Left ventricle myocardium inferior (tissue), 1 donor: Measurements from ENCODE around the gene BOK. TPM values are rescaled to one million over a fixed set of nuclear protein-coding genes. Genes with fewer than 3 reads are reported as not detected.
"Not testable (repeated sequence)": the region's sequence is repeated elsewhere in the genome, so short reads cannot be mapped to it uniquely, and the experiment has no call there.

ENCODE experiments used
- DNase-seq: peaks from one replicate; pipeline ENCODE4 v3.0.0-alpha.2; 2020
- H3K27ac ChIP-seq: fragments of 200-600 bp; replicated peaks from 2 replicates; pipeline ENCODE4 v1.8.0; 2021
- H3K27me3 ChIP-seq: fragments of 200-600 bp; 2 replicates; pipeline ENCODE4 v1.8.0; 2021; ENCODE audit warnings: low read depth
- H3K36me3 ChIP-seq: fragments of 200-600 bp; 2 replicates; pipeline ENCODE4 v1.8.0; 2021
- H3K4me1 ChIP-seq: fragments of 200-600 bp; 2 replicates; pipeline ENCODE4 v1.8.0; 2021
- H3K4me3 ChIP-seq: fragments of 200-600 bp; 2 replicates; pipeline ENCODE4 v1.8.0; 2021; ENCODE audit warnings: mild to moderate bottlenecking, moderate library complexity
- H3K9me3 ChIP-seq: fragments of 200-600 bp; replicated peaks from 2 replicates; pipeline ENCODE4 v1.8.0; 2021
- CTCF ChIP-seq: fragments of 200-600 bp; IDR thresholded peaks from 2 replicates; pipeline ENCODE4 v1.8.0; 2021; ENCODE audit warnings: antibody characterized with exemption, mild to moderate bottlenecking, borderline replicate concordance
- intact Hi-C: fragments of 100-400 bp; cut with micrococcal nuclease; formaldehyde crosslinking; loops from one replicate; pipeline ENCODE4 v1.11.0; 2022
- total RNA-seq: library from RNA; stranded (reverse); fragmentation: NEBNext Ultra II Directional; extraction: Animal tissue kit (Norgen Biotek cat#: 25700); gene quantifications from one replicate; pipeline ENCODE4 v1.2.1, GENCODE V29; 2021
- donor health status: DM: no; HTN: yes; CAD: no; lungs with severe emphysema.

The BOK gene
- total RNA-seq, 1 donor from 2014 or later, result 2.4 TPM

DNA sequence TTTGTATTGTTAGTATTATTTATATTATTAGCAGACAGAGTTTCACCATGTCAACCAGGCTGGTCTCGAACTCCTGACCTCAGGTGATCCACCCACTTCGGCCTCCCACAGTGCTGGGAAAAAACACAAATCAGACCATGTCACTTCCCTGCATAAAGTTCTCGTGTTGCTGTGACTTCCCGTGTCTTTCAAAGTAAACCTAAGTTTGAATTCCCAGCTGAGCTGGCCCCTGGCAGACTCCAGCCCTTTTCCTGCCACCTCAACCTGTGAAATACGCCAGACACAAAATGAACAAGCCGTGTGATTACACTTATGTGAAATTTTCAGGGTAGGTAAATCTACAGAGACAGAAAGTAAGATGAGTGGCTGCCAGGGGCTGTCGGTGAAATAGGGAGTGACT lies 7.9 kb downstream of the BOK start:
- Histone ChIP-seq H3K27me3 (no peaks in the 10 kb centered on the region), H3K27ac (no peak overlapping the region), H3K9me3 (no peaks in the 10 kb centered on the region), H3K4me1 (peaks cover 32% of the 10 kb centered on the region), H3K36me3 (no peaks in the 10 kb centered on the region), H3K4me3 (no peak overlapping the region)
- no peak for DNase-seq
- no peak for TF ChIP-seq CTCF
- intact Hi-C loops, result no loop called here

DNA sequence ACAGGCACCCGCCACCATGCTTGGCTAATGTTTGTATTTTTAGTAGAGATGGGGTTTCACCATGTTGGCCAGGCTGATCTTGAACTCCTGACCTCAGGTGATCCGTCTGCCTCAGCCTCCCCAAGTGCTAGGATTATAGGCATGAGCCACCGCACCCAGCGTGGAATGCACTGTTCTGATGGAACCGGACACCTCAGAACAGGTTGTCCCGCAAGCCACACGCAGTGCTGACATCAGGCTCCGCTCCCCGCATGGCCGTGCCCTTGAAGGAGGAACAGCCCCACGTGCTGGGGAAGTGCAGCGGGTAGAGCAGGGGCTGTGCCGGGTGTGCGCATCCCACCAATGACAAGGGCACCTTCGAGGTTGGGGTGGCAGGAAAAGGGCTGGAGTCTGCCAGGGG lies 8.7 kb downstream of the BOK start:
- H3K27me3 ChIP-seq, H3K36me3 ChIP-seq, DNase-seq, H3K9me3 ChIP-seq, H3K27ac ChIP-seq, H3K4me3 ChIP-seq, intact Hi-C loops: not testable (repeated sequence)
- peaks cover 28% of the 10 kb centered on the region for H3K4me1 ChIP-seq

DNA sequence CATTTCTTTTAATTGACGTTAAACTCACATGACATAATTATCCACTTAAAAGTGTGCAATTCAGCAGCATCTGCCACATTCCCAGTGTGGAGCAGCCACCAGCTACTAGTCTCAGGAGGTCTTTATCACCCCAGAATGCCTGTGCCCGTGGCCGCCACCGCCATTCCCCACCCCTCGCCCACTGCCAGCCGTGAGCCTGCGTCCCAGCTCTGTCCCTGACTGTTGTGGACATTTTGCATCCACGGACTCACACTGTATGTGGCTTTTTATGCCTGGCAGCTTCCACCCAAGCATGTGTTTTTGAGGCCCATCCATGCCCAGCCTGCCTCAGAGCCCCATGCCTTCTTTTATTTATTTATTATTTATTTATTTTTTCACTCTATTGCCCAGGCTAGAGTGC lies 9.2 kb downstream of the BOK start:
- Histone ChIP-seq H3K27me3 (no peaks in the 10 kb centered on the region), H3K4me3 (no peak overlapping the region), H3K27ac (no peak overlapping the region), H3K36me3 (peaks cover 3% of the 10 kb centered on the region), H3K4me1 (peaks cover 25% of the 10 kb centered on the region), H3K9me3 (no peaks in the 10 kb centered on the region)
- TF ChIP-seq CTCF, result no peak
- DNase-seq, result no peak
- intact Hi-C loops, result no loop called here

DNA sequence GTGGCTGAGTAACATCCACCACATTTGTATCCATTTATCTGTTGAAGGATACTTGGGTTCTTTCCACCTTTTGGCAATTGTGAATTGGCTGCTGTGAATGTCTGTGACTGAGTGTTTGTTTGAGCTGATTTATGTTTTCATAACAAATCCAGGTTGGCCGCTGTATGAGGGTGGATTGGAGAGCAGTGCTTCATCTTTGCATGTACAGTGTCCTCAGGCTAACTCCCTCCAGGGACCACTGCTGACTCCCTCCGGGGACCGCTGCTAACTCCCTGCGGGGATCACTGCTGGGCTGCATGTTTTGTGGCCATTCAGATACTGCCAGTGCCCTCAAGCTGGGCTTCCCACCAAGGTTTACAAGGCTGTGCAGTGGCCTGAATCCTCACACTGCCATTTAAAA lies 10.2 kb downstream of the BOK start:
- Histone ChIP-seq H3K27me3 (no peaks in the 10 kb centered on the region), H3K9me3 (no peaks in the 10 kb centered on the region), H3K27ac (no peak overlapping the region), H3K4me1 (peaks cover 15% of the 10 kb centered on the region), H3K4me3 (no peak overlapping the region), H3K36me3 (peaks cover 11% of the 10 kb centered on the region)
- intact Hi-C loops, result no loop called here
- no peak for DNase-seq
- no peak for TF ChIP-seq CTCF

GRCh38 chr2:241569831-241570281 lies 11.3 kb downstream of the BOK start:
- Histone ChIP-seq H3K9me3 (no peaks in the 10 kb centered on the region), H3K4me1 (peaks cover 7% of the 10 kb centered on the region), H3K4me3 (no peak overlapping the region), H3K27me3 (no peaks in the 10 kb centered on the region), H3K27ac (no peak overlapping the region), H3K36me3 (peaks cover 17% of the 10 kb centered on the region)
- no peak for TF ChIP-seq CTCF
- intact Hi-C loops, result no loop called here
- DNase-seq, result peak; percentile 6

GRCh38 chr2:241570961-241571581 lies 12.5 kb downstream of the BOK start:
- peaks cover 7% of the 10 kb centered on the region for H3K4me1 ChIP-seq
- peak overlapping the region; percentile 3 for H3K27ac ChIP-seq
- peak; percentile 33 for DNase-seq
- H3K27me3 ChIP-seq, result no peaks in the 10 kb centered on the region
- H3K4me3 ChIP-seq, result no peak overlapping the region
- TF ChIP-seq CTCF, result no peak
- peaks cover 17% of the 10 kb centered on the region for H3K36me3 ChIP-seq
- no peaks in the 10 kb centered on the region for H3K9me3 ChIP-seq
- intact Hi-C loops, result no loop called here
